CD4-positive, CD25-positive, alpha-beta regulatory T cell (primary cell): ENCODE results near the gene MORN1. TPM values are rescaled to one million over a fixed set of nuclear protein-coding genes. Genes with fewer than 3 reads are reported as not detected.

Source experiments
- ATAC-seq, 2 donors: fragments of 150-1000 bp; cut with Tn5 transposase; one replicate each; pipeline ENCODE4 v1.10.0; 2021; ENCODE audit warnings: low read depth in 2 of 2, moderate number of reproducible peaks in 2 of 2, moderate library complexity in 1 of 2
- DNase-seq, 3 donors: peaks; one replicate each; pipeline versions ENCODE4 v3.0.0 to v3.0.0-alpha.2; 2012 to 2022; ENCODE audit warnings: mixed read lengths in 1 of 3
- H3K27ac ChIP-seq: one replicate; pipeline ENCODE4 v1.7.0; 2013; ENCODE audit warnings: mild to moderate bottlenecking, low read length; ENCODE audit not compliant: insufficient read depth, poor library complexity, severe bottlenecking
- H3K27me3 ChIP-seq: one replicate; pipeline ENCODE4 v1.7.0; 2013; ENCODE audit warnings: low read length; ENCODE audit not compliant: control insufficient read depth, insufficient read depth
- H3K36me3 ChIP-seq: one replicate; pipeline ENCODE4 v1.7.0; 2013; ENCODE audit warnings: mild to moderate bottlenecking, low read length, moderate library complexity; ENCODE audit not compliant: control insufficient read depth, insufficient read depth
- H3K4me1 ChIP-seq: 2 replicates; pipeline ENCODE4 v1.7.0; 2013; ENCODE audit warnings: mild to moderate bottlenecking, low read length; ENCODE audit not compliant: insufficient read depth, control insufficient read depth, poor library complexity, severe bottlenecking
- H3K4me3 ChIP-seq: one replicate; pipeline ENCODE4 v1.7.0; 2013; ENCODE audit warnings: low read depth, mild to moderate bottlenecking, low read length, moderate library complexity
- H3K9me3 ChIP-seq, 2 experiments: 1 replicate in 1 of 2; 2 replicates in 1 of 2; pipeline ENCODE4 v1.7.0; 2013; ENCODE audit warnings: low read length in 2 of 2, mild to moderate bottlenecking in 1 of 2, moderate library complexity in 1 of 2; ENCODE audit not compliant: control insufficient read depth in 2 of 2
- H3K27ac Mint-ChIP-seq, 3 donors: one replicate each; pipeline ENCODE4 v1.8.0; 2020 to 2022; ENCODE audit warnings: mild to moderate bottlenecking in 3 of 3, mixed read lengths in 3 of 3, moderate library complexity in 2 of 3
- H3K27me3 Mint-ChIP-seq: one replicate; pipeline ENCODE4 v1.8.0; 2022; ENCODE audit warnings: mild to moderate bottlenecking, mixed read lengths
- H3K36me3 Mint-ChIP-seq: one replicate; pipeline ENCODE4 v1.8.0; 2020; ENCODE audit warnings: mixed read lengths
- H3K4me1 Mint-ChIP-seq, 4 donors: one replicate each; pipeline ENCODE4 v1.8.0; 2020 to 2022; ENCODE audit warnings: mixed read lengths in 4 of 4, mild to moderate bottlenecking in 1 of 4
- H3K4me3 Mint-ChIP-seq, 4 donors: one replicate each; pipeline ENCODE4 v1.8.0; 2020 to 2022; ENCODE audit warnings: mild to moderate bottlenecking in 4 of 4, mixed read lengths in 4 of 4, moderate library complexity in 3 of 4
- H3K9me3 Mint-ChIP-seq, 7 donors: one replicate each; pipeline ENCODE4 v1.8.0; 2020 to 2022; ENCODE audit warnings: mixed read lengths in 7 of 7, mild to moderate bottlenecking in 3 of 7, moderate library complexity in 2 of 7
- polyA plus RNA-seq, 4 donors: library from polyadenylated mRNA; unstranded; fragments of 300-500 nt; fragmentation: Illumina TruSeq; gene quantifications; one replicate each; pipeline ENCODE4 v1.2.3, GENCODE V29; 2021
- total RNA-seq: library from RNA; stranded (reverse); gene quantifications from one replicate; pipeline ENCODE4 v1.2.3, GENCODE V29; 2022

Gene MORN1
- total and polyA plus RNA-seq, 5 donors from 2014 or later, result 1.3 to 7.3 (median 2.4) TPM

DNA sequence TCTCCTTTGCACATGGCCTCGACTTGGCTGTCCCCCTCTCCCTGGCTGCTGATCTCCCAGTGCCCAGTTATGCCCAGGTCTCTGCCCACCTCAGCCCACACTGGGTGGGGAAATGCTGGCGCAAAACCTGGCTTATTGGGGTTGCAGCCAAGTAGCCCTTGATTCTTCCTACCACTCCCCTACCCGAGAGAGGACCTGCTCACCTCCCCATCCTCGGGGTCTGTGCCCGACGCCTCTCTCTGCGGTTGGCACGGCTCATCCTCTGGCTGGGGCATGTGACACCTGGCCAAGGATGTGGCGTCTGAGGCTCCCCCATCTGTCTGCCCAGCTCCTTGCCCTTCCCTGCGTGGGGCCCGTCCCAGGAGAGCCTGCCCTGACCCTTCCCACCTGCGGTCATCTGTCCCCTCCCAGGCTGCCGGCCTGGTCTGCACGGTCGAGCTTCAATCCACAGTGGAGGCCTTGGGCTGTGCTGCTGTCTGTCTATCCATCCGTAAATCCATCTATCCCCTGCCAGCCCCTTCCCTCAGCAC, 27.5 kb upstream of the MORN1 start:
- no peaks in the 10 kb centered on the region for H3K36me3 ChIP-seq
- no peak overlapping the region for H3K27ac ChIP-seq
- H3K27me3 ChIP-seq, result no peaks in the 10 kb centered on the region
- H3K9me3 ChIP-seq, result no peaks in the 10 kb centered on the region
- H3K4me1 Mint-ChIP-seq, result peaks cover 9 to 37% (median 25%) of the 10 kb centered on the region in 4 donors
- H3K36me3 Mint-ChIP-seq, result no peaks in the 10 kb centered on the region
- DNase-seq, result no peak
- H3K27me3 Mint-ChIP-seq, result no peaks in the 10 kb centered on the region
- H3K27ac Mint-ChIP-seq, result peak overlapping the region in 1 of 3 donors; percentile 55
- peaks cover 38% of the 10 kb centered on the region for H3K4me1 ChIP-seq
- H3K4me3 Mint-ChIP-seq, result peak overlapping the region in 1 of 4 donors; percentile 52
- ATAC-seq, result no peak
- peaks cover 0 to 7% (median 0%) of the 10 kb centered on the region in 7 donors for H3K9me3 Mint-ChIP-seq
- H3K4me3 ChIP-seq, result no peak overlapping the region

DNA sequence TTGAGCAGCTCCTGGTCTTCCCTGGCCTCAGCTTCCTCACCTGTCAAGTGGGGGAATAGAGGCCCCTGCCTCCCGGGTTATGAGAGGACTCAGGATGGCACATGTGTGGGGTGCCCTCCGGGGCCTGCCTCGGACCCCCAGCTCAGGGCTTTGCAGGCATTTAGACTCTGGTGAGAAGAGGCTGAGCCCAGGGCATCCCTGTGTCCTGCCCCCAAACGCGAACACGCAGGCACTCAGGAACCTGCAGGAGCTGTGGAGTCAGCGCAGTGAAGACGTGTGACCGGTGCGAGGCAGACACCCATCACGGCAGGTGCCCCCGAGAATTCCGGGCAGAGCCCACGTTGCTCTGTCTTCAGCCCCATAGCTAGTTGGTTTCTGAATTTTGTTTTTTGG, 26.5 kb upstream of the MORN1 start:
- no peaks in the 10 kb centered on the region for H3K27me3 ChIP-seq
- Mint-ChIP-seq H3K4me1 (peaks cover 9 to 41% (median 25%) of the 10 kb centered on the region in 4 donors), H3K9me3 (peaks cover 0 to 3% (median 0%) of the 10 kb centered on the region in 7 donors), H3K27me3 (no peaks in the 10 kb centered on the region), H3K4me3 (no peak overlapping the region), H3K36me3 (no peaks in the 10 kb centered on the region), H3K27ac (no peak overlapping the region)
- no peaks in the 10 kb centered on the region for H3K9me3 ChIP-seq
- peaks cover 48% of the 10 kb centered on the region for H3K4me1 ChIP-seq
- peak overlapping the region; percentile 80 for H3K27ac ChIP-seq
- DNase-seq (no peak), ATAC-seq (no peak)
- H3K4me3 ChIP-seq, result no peak overlapping the region
- no peaks in the 10 kb centered on the region for H3K36me3 ChIP-seq

DNA sequence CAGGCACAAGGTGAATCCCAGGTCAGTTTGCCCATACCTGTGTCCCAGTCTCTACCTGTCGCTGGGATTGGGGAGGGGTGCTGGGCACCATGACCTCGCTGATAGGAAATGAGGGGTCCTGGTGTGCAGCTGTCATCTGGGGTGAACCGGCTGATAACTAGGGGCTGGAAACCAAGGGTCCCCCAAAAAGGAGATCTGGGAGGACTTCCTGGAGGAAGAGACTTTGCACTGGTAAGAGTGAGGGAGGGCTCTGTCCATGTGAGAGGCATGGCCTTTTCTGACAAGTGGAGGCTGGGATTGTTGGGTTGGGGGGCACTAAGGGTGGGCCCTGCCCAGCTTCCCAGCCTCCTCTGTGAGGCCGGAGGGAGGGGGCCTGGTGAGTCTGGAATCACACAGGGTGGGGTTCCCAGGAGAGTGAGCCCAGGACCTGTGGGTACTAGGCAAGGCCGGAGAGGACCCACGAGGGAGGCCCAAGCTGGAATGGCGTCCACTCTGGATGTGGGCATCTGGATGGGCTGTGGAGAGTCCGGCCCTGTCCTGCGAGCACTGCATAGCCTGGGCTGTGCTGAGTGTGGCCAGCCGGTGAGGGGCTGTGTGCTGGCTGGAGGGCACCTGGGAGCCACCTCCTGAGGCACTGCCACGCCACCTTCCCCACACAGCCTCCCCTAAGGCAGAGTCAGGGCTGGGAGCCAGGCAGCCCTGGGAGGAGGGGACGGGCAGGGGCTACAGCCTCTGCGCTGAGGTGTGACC, 25.9 kb upstream of the MORN1 start:
- H3K4me1 Mint-ChIP-seq, result peaks cover 9 to 43% (median 25%) of the 10 kb centered on the region in 4 donors
- peak overlapping the region; percentile 80 for H3K27ac ChIP-seq
- H3K27ac Mint-ChIP-seq, result peak overlapping the region; percentile 89 to 98 (median 92)
- ATAC-seq (no peak), DNase-seq (no peak)
- no peaks in the 10 kb centered on the region for H3K27me3 Mint-ChIP-seq
- no peaks in the 10 kb centered on the region for H3K9me3 Mint-ChIP-seq
- peaks cover 51% of the 10 kb centered on the region for H3K4me1 ChIP-seq
- H3K4me3 Mint-ChIP-seq, result peak overlapping the region; percentile 83 to 99 (median 90)
- peak overlapping the region; percentile 41 for H3K4me3 ChIP-seq
- no peaks in the 10 kb centered on the region for H3K9me3 ChIP-seq
- no peaks in the 10 kb centered on the region for H3K36me3 Mint-ChIP-seq
- no peaks in the 10 kb centered on the region for H3K36me3 ChIP-seq
- H3K27me3 ChIP-seq, result no peaks in the 10 kb centered on the region

DNA sequence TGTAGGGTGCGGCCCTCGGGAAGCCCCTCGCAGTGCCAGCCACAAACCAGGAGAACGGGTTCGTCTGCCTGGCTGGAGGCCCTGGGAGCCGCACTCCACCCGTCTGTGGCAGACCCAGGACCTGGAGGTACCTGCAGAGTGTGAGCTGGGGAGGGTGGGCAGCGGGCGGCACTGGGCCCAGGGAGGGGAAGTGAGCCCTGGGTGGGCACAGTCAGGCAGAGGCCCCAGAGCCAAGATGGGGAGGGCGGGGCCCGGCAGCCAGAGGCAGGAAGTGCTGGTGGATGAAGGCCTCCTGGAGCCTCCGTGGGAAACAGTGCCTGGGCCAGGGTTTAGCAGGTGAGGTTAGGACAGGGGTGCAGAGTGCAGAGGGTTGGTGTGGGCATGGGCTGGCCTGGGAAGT, 25.0 kb upstream of the MORN1 start:
- Mint-ChIP-seq H3K36me3 (no peaks in the 10 kb centered on the region), H3K9me3 (no peaks in the 10 kb centered on the region), H3K4me3 (peak overlapping the region; percentile 83 to 99 (median 90)), H3K4me1 (peaks cover 9 to 46% (median 24%) of the 10 kb centered on the region in 4 donors), H3K27ac (peak overlapping the region; percentile 89 to 98 (median 92)), H3K27me3 (no peaks in the 10 kb centered on the region)
- Histone ChIP-seq H3K4me1 (peaks cover 58% of the 10 kb centered on the region), H3K27me3 (no peaks in the 10 kb centered on the region), H3K9me3 (no peaks in the 10 kb centered on the region), H3K27ac (peak overlapping the region; percentile 80), H3K4me3 (peak overlapping the region; percentile 62), H3K36me3 (no peaks in the 10 kb centered on the region)
- DNase-seq (peak; percentile 18 to 62 (median 41)), ATAC-seq (no peak)

DNA sequence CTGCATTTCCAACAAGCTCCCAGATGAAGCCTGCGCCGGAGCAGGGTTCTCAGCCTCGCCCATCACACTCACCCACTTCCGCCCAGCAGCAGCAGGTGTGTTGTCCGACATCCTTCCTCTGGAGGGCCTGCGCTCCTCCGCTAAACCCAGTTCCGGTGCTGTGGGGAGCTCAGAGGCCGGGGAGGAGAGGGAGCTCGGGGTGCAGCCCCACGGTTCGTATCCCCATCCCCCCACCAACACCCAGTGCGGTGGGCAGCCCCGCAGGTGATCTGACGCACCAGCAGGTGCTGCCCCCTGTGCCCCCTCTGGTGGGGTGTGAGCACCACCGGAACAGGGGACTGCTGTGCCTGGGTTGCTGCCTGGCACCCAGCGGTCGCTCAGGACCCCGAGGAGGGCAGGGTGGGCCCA, 24.5 kb upstream of the MORN1 start:
- Mint-ChIP-seq H3K36me3 (no peaks in the 10 kb centered on the region), H3K9me3 (no peaks in the 10 kb centered on the region), H3K27ac (peak overlapping the region; percentile 92 to 98 (median 95)), H3K27me3 (no peaks in the 10 kb centered on the region), H3K4me1 (peaks cover 9 to 50% (median 24%) of the 10 kb centered on the region in 4 donors), H3K4me3 (peak overlapping the region; percentile 83 to 99 (median 90))
- H3K9me3 ChIP-seq, result no peaks in the 10 kb centered on the region
- H3K36me3 ChIP-seq, result no peaks in the 10 kb centered on the region
- no peaks in the 10 kb centered on the region for H3K27me3 ChIP-seq
- peak in 1 of 2 donors; percentile 29 for ATAC-seq
- DNase-seq, result peak; percentile 31 to 85 (median 50)
- H3K4me1 ChIP-seq, result peaks cover 59% of the 10 kb centered on the region
- peak overlapping the region; percentile 80 for H3K27ac ChIP-seq
- peak overlapping the region; percentile 62 for H3K4me3 ChIP-seq

DNA sequence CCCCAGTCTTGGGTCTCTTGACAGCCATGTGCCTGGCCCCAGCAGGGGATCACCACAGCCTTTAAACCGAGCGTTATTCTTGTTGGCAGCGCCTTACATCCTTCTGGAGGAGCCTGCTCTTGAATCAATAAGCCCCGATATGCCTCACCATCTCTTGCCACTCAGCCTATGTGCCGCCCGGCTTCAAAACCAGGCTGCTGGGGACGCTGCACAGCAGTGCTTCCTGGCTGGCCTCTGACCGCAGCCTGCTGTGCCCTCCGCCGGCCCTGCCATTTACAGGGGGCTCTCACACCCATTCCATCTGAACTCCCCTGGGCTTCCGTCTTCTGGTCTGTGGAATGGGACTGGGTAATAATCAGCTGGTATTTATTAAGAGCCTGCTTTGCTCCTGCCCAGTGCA, 24.0 kb upstream of the MORN1 start:
- peak overlapping the region; percentile 83 to 99 (median 90) for H3K4me3 Mint-ChIP-seq
- H3K4me1 Mint-ChIP-seq, result peaks cover 9 to 51% (median 24%) of the 10 kb centered on the region in 4 donors
- ATAC-seq, result no peak
- peaks cover 59% of the 10 kb centered on the region for H3K4me1 ChIP-seq
- H3K36me3 Mint-ChIP-seq, result no peaks in the 10 kb centered on the region
- H3K27me3 Mint-ChIP-seq, result no peaks in the 10 kb centered on the region
- peak in 2 of 3 donors; percentile 8 to 31 for DNase-seq
- no peaks in the 10 kb centered on the region for H3K36me3 ChIP-seq
- no peaks in the 10 kb centered on the region for H3K27me3 ChIP-seq
- H3K9me3 Mint-ChIP-seq, result no peaks in the 10 kb centered on the region
- peak overlapping the region; percentile 80 for H3K27ac ChIP-seq
- H3K4me3 ChIP-seq, result peak overlapping the region; percentile 62
- H3K9me3 ChIP-seq, result no peaks in the 10 kb centered on the region
- H3K27ac Mint-ChIP-seq, result peak overlapping the region; percentile 92 to 98 (median 95)

DNA sequence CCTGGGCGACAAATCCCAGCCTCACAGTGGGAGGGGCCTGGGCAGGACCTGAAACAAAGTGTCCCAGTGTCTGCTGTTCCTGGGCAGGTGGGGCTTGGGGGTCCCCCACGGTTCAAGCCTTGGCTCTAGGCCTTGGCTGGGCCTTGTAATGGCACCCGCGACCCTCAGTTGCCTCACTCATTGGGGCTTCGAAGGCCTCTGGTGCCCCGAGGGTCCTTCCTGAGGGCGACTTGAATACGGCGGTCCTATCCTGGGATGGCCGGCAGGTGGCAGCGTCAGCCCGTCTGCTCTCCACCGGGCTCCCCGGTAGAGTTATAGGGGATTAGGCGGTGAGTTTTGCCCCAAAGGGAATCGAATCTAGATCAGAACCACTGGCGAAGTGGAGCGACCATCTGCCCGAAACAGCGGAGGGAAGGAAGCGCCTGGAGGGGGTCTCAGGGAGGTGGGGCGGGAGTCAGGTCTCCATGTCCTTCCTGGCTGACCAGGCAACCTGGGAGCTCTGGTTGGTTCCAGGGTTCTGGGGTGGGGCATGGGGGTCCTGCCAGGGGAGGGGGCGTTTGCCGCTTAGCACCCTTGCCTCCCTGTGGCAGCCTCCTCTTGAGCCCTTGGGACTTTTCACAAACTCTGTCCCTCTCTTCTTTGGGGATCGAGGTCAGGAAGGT, 23.1 kb upstream of the MORN1 start:
- Histone ChIP-seq H3K9me3 (no peaks in the 10 kb centered on the region), H3K27ac (peak overlapping the region; percentile 80), H3K4me1 (peaks cover 59% of the 10 kb centered on the region), H3K27me3 (no peaks in the 10 kb centered on the region), H3K36me3 (no peaks in the 10 kb centered on the region), H3K4me3 (no peak overlapping the region)
- peaks cover 9 to 51% (median 24%) of the 10 kb centered on the region in 4 donors for H3K4me1 Mint-ChIP-seq
- peak overlapping the region; percentile 83 to 99 (median 90) for H3K4me3 Mint-ChIP-seq
- DNase-seq (peak; percentile 69 to 85 (median 80)), ATAC-seq (peak in 1 of 2 donors; percentile 22)
- no peaks in the 10 kb centered on the region for H3K27me3 Mint-ChIP-seq
- peak overlapping the region; percentile 93 to 97 (median 95) for H3K27ac Mint-ChIP-seq
- H3K9me3 Mint-ChIP-seq, result no peaks in the 10 kb centered on the region
- H3K36me3 Mint-ChIP-seq, result no peaks in the 10 kb centered on the region
